HG03571 (cell line): ENCODE results near the gene MAGEA9.
"Not testable (repeated sequence)": the region's sequence is repeated elsewhere in the genome, so short reads cannot be mapped to it uniquely, and the experiment has no call there.

Experiments used
- ATAC-seq: cut with Tn5 transposase; IDR thresholded peaks from one replicate; pipeline ENCODE4 v1.9.1; 2021; ENCODE audit not compliant: unreplicated experiment

MAGEA9 gene

DNA sequence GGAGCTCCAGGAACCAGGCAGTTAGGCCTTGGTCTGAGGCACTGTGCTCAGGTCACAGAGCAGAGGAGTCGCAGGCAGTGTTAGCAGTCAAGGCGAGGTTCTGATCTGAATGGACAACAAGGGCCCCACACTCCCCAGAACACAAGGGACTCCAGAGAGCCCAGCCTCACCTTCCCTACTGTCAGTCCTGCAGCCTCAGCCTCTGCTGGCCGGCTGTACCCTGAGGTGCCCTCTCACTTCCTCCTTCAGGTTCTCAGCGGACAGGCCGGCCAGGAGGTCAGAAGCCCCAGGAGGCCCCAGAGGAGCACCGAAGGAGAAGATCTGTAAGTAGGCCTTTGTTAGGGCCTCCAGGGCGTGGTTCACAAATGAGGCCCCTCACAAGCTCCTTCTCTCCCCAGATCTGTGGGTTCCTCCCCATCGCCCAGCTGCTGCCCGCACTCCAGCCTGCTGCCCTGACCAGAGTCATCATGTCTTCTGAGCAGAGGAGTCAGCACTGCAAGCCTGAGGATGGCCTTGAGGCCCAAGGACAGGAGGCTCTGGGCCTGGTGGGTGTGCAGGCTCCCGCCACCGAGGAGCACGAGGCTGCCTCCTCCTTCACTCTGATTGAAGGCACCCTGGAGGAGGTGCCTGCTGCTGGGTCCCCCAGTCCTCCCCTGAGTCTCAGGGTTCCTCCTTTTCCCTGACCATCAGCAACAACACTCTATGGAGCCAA is 26.2 kb downstream of the MAGEA9 start:
- no peak for ATAC-seq

GRCh38 chrX:149818652-149819051 is 36.9 kb downstream of the MAGEA9 start:
- ATAC-seq: no peak

DNA sequence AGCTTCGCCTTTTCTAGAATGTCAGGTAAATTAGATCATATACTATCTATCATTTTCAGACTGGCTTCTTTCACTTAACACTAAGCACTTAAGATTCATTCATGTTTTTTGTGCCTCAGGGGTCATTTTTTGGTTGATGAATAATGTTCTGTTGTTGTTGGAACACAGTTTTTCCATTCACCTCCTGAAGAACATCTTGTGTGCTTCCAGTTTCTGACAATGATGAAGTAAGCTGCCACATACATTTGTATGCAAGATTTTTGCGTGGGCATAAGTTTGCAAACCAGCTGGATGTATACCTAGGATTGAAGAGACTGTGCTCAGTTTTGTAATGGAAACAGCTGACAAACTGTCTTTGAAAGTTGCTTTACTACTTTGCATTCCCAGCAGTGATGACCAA is 37.6 kb downstream of the MAGEA9 start:
- no peak for ATAC-seq

DNA sequence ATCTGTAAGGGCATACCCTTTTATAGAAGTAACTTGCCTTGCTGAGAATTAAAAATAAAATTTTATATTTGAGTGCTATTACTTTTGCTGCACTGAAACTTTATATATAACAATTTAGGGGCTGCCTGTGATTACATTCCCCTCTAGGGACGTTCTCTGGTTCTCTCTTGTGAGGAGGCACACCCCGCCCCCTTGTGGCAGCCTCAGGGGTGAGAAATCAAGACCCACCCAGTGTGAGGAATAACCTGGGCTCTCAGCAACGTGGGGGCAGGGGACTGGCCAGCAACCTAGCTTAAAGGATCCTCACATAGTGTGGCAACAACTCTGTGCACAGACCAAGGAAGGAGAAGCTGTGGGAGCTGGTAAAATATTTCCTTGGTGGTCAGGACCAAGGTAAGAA is 43.7 kb downstream of the MAGEA9 start:
- no peak for ATAC-seq

DNA sequence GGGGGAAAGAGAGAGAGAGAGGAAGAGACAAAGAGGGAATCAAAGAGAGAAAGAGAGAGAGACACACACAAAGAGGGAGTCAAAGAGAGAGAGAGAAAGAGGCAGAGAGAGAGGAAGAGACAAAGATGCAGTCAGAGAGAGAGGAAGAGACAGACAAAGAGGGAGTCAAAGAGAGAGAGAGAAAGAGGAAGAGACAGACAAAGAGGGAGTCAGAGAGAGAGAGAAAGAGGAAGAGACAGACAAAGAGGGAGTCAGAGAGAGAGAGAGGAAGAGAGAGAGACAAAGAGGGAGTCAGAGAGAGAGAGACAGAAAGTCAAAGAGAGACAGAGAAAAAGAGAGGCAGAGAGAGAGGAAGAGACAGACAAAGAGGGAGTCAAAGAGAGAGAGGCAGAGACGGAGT is 45.5 kb downstream of the MAGEA9 start:
- no peak for ATAC-seq

DNA sequence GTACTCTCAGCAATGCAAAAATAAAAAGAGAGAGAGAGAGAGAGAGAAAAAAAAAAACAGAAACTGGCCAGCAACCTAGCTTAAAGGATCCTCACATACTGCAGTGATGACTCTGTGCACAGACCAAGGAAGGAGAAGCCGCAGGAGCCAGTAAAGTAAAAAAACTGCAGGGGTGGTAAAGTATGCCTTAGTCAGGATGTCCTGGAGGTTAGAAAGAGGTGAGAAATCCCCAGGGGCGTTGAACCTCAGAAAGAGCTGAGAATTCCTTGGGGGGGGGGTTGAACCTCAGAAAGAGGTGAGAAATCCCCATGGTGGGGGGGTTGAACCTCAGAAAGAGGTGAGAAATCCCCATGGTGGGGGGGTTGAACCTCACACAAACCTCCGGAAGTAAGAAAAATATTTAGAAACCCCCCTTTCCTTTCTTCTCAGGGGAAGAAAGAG is 48.0 kb downstream of the MAGEA9 start:
- peak; percentile 66 for ATAC-seq

GRCh38 chrX:149830192-149830873 is 48.6 kb downstream of the MAGEA9 start:
- peak; percentile 57 for ATAC-seq

DNA sequence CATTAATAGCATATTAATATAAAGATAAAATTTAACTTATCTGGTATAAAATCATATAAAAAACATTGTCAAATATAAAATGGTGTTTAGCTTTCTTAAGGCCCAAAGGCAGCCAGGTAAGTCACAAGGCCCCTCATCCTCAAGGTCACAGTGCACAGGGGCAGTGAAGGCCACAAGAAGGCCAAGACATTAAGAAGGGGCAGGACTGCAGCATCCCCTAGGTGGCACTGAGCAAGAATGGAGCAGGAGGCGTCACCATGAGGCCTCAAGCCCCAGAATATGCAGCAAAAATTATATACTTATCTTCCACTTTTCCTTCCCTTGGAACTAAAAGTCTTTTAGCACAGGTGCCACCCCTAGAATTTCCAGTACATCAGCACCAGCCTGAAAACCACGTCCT is 49.7 kb downstream of the MAGEA9 start:
- ATAC-seq: no peak

DNA sequence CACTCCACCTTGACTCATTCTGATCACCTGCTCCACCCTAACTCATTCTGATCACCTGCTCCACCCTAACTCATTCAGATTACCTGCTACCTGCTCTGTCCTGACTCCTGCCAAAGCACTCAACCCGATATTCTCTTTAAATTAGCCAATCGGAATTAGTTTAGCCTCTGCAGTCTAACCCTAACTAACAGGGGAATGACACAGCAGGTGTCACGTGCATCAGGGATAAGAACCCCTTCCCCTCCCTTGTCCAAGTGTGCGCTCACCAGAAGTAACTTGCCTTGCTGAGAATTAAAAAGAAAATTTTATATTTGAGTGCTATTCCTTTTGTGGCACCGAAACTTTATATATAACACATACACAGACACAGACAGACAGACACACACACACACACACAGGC is 55.0 kb downstream of the MAGEA9 start:
- ATAC-seq: not testable (repeated sequence)

GRCh38 chrX:149837167-149837566 is 55.4 kb downstream of the MAGEA9 start:
- no peak for ATAC-seq
